ENCODE data around the gene COL23A1. TPM values are rescaled to one million over a fixed set of nuclear protein-coding genes. Genes with fewer than 3 reads are reported as not detected.

Gene COL23A1
- total and polyA plus RNA-seq, 4 donors: 0.36 to 1.5 (median 1.1) TPM; not detected in 1

DNA sequence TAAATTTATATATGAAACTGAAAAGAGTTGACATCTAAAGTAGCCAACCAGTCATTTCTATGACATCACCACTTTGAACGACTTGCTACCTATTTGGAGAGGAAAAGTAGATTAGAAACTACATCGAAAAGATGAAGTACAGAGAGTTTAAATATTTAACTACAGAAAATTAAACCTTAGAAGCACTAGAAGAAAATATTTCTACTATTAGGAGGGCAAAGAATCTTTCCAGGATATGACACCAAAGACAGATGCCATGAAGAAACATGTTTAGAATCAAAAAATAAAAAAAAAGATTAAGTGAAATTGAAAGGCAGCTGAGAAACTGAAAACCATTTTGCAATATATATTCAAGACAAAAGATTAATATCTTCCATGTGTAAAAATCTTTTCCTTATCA, 144.7 kb downstream of the COL23A1 start:
- Histone ChIP-seq H3K9me3 (ENCODE audit: control insufficient read depth, low read length) (peaks cover 3% of the 10 kb centered on the region), H3K4me3 (ENCODE audit: low read length in 2 of 2) (no peak overlapping the region), H3K27me3 (ENCODE audit: control insufficient read depth in 1 of 2, insufficient read depth in 2 of 2, low read length in 1 of 2) (no peaks in the 10 kb centered on the region), H3K4me1 (ENCODE audit: control insufficient read depth in 1 of 2, insufficient read depth in 2 of 2, low read length in 2 of 2) (no peaks in the 10 kb centered on the region), H3K27ac (ENCODE audit: low read depth in 1 of 2, low read length in 2 of 2) (no peak overlapping the region), H3K36me3 (ENCODE audit: control insufficient read depth in 1 of 2, insufficient read depth in 2 of 2, low read length in 1 of 2) (no peaks in the 10 kb centered on the region)
- intact Hi-C loops (cut with DNase I): no loop called here
- no peak for DNase-seq
- WGBS, 2 donors: 73 to 84% methylated on average over 2 of the region's 2 CpGs
- ATAC-seq (ENCODE audit: low FRiP score): no peak

DNA sequence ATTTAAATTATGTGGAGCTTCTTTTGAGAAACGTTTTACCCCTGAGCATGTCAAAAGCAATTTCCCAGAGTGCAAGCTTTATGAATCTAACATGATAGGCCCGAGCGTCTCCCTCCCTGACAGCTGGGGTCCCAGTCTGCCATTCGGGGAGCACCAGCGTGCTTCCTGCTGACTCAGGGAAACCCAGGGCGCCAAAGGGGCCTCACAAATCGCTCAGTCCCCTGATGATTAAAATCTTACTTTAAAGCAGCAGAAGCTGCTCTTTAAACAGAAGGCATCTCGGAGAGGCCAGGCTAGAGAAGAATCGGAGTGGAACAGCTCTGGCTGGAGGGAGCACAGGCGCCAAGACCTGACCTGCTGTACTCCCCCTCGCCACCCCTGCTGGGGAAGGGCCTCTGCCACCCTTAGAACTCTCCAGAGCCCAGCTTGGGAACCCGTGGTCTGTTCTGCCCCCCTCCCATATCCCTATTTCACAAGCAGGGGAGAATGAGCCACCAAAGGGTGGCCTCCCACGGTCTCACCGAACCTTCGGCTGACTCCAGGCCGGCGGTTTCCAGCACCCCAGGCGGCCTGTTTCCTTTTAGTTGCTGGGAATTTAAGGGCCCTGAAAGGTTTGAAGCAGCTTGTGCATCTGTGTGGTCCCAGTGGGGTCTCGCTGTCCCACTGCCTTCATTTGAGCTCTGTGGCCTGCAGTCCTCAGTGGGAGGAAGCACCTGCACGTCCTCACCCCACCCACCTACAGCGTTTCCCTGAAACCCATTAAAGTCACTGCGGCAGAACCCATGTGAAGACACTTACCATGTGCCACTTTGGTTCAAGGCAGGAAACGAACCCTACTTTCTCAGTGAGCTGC, 147.6 kb downstream of the COL23A1 start:
- Histone ChIP-seq H3K4me1 (ENCODE audit: control insufficient read depth in 1 of 2, insufficient read depth in 2 of 2, low read length in 2 of 2) (no peaks in the 10 kb centered on the region), H3K4me3 (ENCODE audit: low read length in 2 of 2) (no peak overlapping the region), H3K27me3 (ENCODE audit: control insufficient read depth in 1 of 2, insufficient read depth in 2 of 2, low read length in 1 of 2) (no peaks in the 10 kb centered on the region), H3K27ac (ENCODE audit: low read depth in 1 of 2, low read length in 2 of 2) (no peak overlapping the region), H3K9me3 (ENCODE audit: control insufficient read depth, low read length) (no peaks in the 10 kb centered on the region), H3K36me3 (ENCODE audit: control insufficient read depth in 1 of 2, insufficient read depth in 2 of 2, low read length in 1 of 2) (no peaks in the 10 kb centered on the region)
- ATAC-seq (ENCODE audit: low FRiP score) (no peak), DNase-seq (peak in 1 of 2 donors; percentile 9)
- intact Hi-C loops (cut with DNase I): no loop called here
- WGBS, 2 donors: 90% methylated on average over 23 of the region's 23 CpGs

DNA sequence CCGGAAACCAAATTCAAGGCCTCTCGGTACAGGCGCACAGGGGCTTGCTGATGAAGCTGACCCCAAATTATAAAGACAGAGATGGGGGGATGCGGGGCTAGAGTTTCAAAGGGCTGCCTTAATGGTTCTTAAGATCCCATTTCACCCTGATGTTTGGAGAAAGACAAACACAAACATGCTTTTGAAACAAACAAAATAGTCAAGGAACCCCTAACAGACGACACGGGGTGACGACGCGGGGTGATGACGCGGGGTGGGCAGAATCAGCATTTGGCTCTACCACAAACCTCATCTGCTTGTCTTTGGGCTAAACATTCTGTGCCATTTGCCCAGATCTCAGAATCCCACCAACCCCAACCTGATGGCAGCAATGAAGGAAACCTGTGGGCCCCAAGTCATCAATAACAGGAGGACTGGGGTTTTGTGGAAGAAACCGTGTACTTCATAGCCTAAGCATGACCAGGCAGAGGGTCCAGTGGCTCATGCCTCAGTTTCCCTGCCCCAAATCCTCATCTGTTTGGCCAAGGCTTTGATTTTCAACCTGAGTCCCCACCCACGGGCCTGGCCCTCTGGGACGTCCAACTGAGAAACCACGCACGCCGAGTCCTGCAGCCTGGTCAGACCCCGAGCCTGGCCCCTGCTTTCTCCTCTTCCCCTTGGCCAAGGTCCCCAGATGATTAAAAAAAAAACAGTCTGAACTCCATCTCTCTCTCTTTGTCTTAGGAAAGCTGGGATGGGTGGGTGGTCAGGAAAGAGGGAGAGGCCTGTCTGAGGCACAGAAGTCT, 148.5 kb downstream of the COL23A1 start:
- ATAC-seq (ENCODE audit: low FRiP score) (no peak), DNase-seq (peak; percentile 16 to 30)
- intact Hi-C loops (cut with DNase I): no loop called here
- Histone ChIP-seq H3K36me3 (ENCODE audit: control insufficient read depth in 1 of 2, insufficient read depth in 2 of 2, low read length in 1 of 2) (no peaks in the 10 kb centered on the region), H3K4me3 (ENCODE audit: low read length in 2 of 2) (no peak overlapping the region), H3K27me3 (ENCODE audit: control insufficient read depth in 1 of 2, insufficient read depth in 2 of 2, low read length in 1 of 2) (no peaks in the 10 kb centered on the region), H3K4me1 (ENCODE audit: control insufficient read depth in 1 of 2, insufficient read depth in 2 of 2, low read length in 2 of 2) (no peaks in the 10 kb centered on the region), H3K27ac (ENCODE audit: low read depth in 1 of 2, low read length in 2 of 2) (no peak overlapping the region), H3K9me3 (ENCODE audit: control insufficient read depth, low read length) (no peaks in the 10 kb centered on the region)
- 96% methylated on average over 18 of the region's 18 CpGs for WGBS, 2 donors

DNA sequence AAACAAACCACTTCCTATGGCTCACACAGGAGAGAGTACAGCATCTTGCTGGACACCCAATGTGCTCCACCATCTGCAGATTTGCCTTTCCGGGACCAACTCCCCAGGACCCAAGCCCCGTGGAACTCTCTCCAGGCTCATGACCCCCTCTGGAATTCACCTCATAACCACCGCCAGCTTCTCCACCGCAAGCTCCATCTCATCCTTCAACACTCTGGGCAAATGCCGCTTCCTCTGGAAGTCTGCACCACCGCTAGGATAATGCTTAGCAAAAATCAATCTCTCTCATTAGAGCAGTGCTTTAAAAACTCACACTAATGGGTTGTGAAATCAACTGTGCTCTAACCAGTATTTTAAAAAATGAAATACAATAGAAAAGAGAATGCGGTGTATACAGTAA, 150.0 kb downstream of the COL23A1 start:
- Histone ChIP-seq H3K27ac (ENCODE audit: low read depth in 1 of 2, low read length in 2 of 2) (no peak overlapping the region), H3K4me3 (ENCODE audit: low read length in 2 of 2) (no peak overlapping the region), H3K4me1 (ENCODE audit: control insufficient read depth in 1 of 2, insufficient read depth in 2 of 2, low read length in 2 of 2) (no peaks in the 10 kb centered on the region), H3K27me3 (ENCODE audit: control insufficient read depth in 1 of 2, insufficient read depth in 2 of 2, low read length in 1 of 2) (no peaks in the 10 kb centered on the region), H3K36me3 (ENCODE audit: control insufficient read depth in 1 of 2, insufficient read depth in 2 of 2, low read length in 1 of 2) (no peaks in the 10 kb centered on the region), H3K9me3 (ENCODE audit: control insufficient read depth, low read length) (no peaks in the 10 kb centered on the region)
- no peak for ATAC-seq (ENCODE audit: low FRiP score)
- DNase-seq: peak in 1 of 2 donors; percentile 26
- intact Hi-C loops (cut with DNase I): no loop called here
- 82 to 89% methylated on average over 7 of the region's 7 CpGs for WGBS, 2 donors

DNA sequence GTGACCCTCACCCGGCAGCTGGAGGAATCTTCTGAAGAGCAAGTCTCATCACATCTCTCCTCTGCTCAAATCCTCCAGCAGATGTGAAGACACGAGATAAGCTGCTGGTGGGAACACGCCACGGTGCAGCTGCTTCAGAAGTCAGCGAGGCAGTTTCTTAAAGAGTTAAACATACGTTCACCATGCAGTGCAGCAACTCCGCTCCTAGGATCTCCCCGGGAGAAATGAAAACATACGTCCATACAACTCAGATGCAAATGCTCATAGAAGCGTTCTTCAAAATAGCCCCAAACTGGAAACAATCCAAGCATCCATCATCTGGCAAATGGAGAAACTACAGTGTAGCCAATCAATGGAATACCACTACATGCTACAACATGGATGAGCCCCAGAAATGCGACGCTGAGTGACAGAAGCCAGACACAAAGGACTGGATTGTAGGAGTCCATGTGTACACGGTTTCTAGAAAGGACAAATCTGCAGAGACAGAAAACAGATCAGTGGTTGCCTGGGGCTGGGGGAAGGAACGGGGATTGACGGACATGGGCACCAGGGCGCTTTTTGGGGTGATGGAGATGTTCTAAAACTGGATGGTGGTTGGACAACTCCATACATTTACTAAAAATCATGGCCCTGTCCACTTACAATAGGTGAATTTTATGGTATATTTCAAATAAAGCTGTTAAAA, 150.6 kb downstream of the COL23A1 start:
- WGBS, 2 donors: 44 to 50% methylated on average over 16 of the region's 16 CpGs
- H3K27me3 ChIP-seq (ENCODE audit: control insufficient read depth in 1 of 2, insufficient read depth in 2 of 2, low read length in 1 of 2): no peaks in the 10 kb centered on the region
- ATAC-seq (ENCODE audit: low FRiP score) (no peak), DNase-seq (peak in 1 of 2 donors; percentile 17)
- no peak overlapping the region for H3K27ac ChIP-seq (ENCODE audit: low read depth in 1 of 2, low read length in 2 of 2)
- no peaks in the 10 kb centered on the region for H3K36me3 ChIP-seq (ENCODE audit: control insufficient read depth in 1 of 2, insufficient read depth in 2 of 2, low read length in 1 of 2)
- intact Hi-C loops (cut with DNase I): no loop called here
- H3K4me1 ChIP-seq (ENCODE audit: control insufficient read depth in 1 of 2, insufficient read depth in 2 of 2, low read length in 2 of 2): no peaks in the 10 kb centered on the region
- no peaks in the 10 kb centered on the region for H3K9me3 ChIP-seq (ENCODE audit: control insufficient read depth, low read length)
- no peak overlapping the region for H3K4me3 ChIP-seq (ENCODE audit: low read length in 2 of 2)

DNA sequence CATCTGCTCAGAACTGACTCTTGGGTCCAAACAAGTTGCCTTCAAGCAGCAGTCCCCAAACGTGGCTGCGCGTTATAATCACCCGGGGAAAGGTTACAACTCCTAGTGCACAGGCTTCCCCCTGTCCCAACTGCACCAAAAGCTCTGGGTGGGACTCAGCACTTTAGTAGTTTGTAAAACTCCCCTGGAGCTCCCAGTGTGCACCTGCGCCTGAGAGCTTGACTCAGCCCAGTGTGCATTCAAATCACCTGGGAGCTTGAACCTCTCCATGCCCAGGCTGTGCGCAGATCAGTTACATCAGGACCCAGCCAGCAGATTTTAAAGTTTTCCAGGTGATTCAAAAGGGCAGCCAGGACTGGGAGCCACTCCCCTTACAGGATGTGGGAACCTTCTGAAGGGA, 151.4 kb downstream of the COL23A1 start:
- H3K4me1 ChIP-seq (ENCODE audit: control insufficient read depth in 1 of 2, insufficient read depth in 2 of 2, low read length in 2 of 2): no peaks in the 10 kb centered on the region
- intact Hi-C loops (cut with DNase I): no loop called here
- no peaks in the 10 kb centered on the region for H3K9me3 ChIP-seq (ENCODE audit: control insufficient read depth, low read length)
- H3K36me3 ChIP-seq (ENCODE audit: control insufficient read depth in 1 of 2, insufficient read depth in 2 of 2, low read length in 1 of 2): no peaks in the 10 kb centered on the region
- ATAC-seq (ENCODE audit: low FRiP score) (no peak), DNase-seq (peak; percentile 21 to 25)
- no peaks in the 10 kb centered on the region for H3K27me3 ChIP-seq (ENCODE audit: control insufficient read depth in 1 of 2, insufficient read depth in 2 of 2, low read length in 1 of 2)
- H3K27ac ChIP-seq (ENCODE audit: low read depth in 1 of 2, low read length in 2 of 2): no peak overlapping the region
- WGBS, 2 donors: 86 to 89% methylated on average over 6 of the region's 6 CpGs
- H3K4me3 ChIP-seq (ENCODE audit: low read length in 2 of 2): no peak overlapping the region

DNA sequence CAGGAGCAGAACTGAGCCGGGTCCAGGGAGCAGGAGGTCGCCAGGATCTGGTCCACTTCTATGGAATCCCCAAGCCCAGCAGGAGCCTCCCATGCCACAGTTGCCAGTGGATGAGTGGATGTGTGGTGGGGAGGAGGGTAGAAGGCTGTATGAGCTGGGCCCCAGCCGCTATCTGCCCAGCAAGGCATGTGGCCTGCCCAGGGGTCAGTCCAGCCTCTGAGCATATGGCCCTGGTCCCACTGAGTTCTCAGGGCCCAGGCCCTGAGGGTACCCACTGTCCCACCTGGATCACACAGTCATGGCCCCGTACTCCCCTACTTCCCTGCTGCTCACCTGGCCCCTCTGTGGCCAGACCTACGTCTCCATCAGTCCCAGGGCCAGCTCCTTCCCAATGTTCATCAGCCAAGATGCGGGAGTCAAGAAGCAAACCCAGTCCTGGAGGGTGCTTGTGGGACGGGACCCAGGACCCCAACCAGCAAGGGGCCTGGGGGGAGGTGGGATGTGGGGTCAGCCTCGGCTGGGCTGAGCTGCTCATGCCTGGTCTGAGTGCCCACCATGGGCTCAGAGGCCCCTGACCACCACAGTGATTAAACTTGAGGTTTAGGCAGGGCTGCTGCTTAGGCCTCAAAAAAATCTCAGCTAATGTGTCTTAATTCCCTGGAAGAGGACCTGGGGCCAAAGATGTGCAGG, 152.7 kb downstream of the COL23A1 start:
- no peak overlapping the region for H3K27ac ChIP-seq (ENCODE audit: low read depth in 1 of 2, low read length in 2 of 2)
- H3K27me3 ChIP-seq (ENCODE audit: control insufficient read depth in 1 of 2, insufficient read depth in 2 of 2, low read length in 1 of 2): no peaks in the 10 kb centered on the region
- no peak overlapping the region for H3K4me3 ChIP-seq (ENCODE audit: low read length in 2 of 2)
- intact Hi-C loops (cut with DNase I): no loop called here
- WGBS, 2 donors: 95 to 97% methylated on average over 8 of the region's 8 CpGs
- DNase-seq (peak in 1 of 2 donors; percentile 36), ATAC-seq (ENCODE audit: low FRiP score) (no peak)
- H3K4me1 ChIP-seq (ENCODE audit: control insufficient read depth in 1 of 2, insufficient read depth in 2 of 2, low read length in 2 of 2): no peaks in the 10 kb centered on the region
- no peaks in the 10 kb centered on the region for H3K36me3 ChIP-seq (ENCODE audit: control insufficient read depth in 1 of 2, insufficient read depth in 2 of 2, low read length in 1 of 2)
- no peaks in the 10 kb centered on the region for H3K9me3 ChIP-seq (ENCODE audit: control insufficient read depth, low read length)

DNA sequence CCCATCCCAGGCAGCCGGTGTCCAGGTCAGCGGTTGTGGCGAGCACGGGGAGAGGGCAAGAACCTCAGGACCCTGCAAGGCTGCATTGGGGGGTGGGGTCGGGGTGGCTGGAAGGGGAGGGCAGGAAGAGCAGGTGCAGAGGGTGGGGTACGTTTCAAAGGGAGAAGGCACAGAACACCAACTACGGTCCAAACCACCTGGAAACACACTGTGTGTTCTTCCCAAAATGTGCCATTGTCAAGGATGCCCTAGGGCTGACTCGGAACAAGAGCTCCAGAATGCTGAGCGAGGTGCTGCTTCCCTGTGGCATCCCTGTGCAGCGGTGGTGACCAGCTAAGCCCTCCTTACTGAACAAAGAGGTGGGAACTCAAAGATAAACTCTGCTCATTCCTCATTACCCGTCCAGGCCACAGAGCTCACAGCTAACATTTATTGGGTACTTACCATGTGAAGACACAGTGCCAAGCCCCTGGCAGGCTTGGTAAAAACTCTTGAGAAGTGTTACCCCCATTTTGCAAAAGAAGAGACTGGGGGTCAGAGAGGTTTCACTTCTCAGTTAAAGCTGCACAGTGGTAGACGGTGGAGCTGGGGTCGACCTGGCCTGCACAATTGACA, 153.8 kb downstream of the COL23A1 start:
- Histone ChIP-seq H3K27ac (ENCODE audit: low read depth in 1 of 2, low read length in 2 of 2) (no peak overlapping the region), H3K27me3 (ENCODE audit: control insufficient read depth in 1 of 2, insufficient read depth in 2 of 2, low read length in 1 of 2) (no peaks in the 10 kb centered on the region), H3K9me3 (ENCODE audit: control insufficient read depth, low read length) (no peaks in the 10 kb centered on the region), H3K4me1 (ENCODE audit: control insufficient read depth in 1 of 2, insufficient read depth in 2 of 2, low read length in 2 of 2) (no peaks in the 10 kb centered on the region), H3K4me3 (ENCODE audit: low read length in 2 of 2) (no peak overlapping the region), H3K36me3 (ENCODE audit: control insufficient read depth in 1 of 2, insufficient read depth in 2 of 2, low read length in 1 of 2) (no peaks in the 10 kb centered on the region)
- intact Hi-C loops (cut with DNase I): no loop called here
- 93 to 94% methylated on average over 13 of the region's 13 CpGs for WGBS, 2 donors
- DNase-seq: peak; percentile 14 to 20
- ATAC-seq (ENCODE audit: low FRiP score): no peak
